Suprapubic skin (tissue), 4 donors: Measurements from ENCODE around the gene MAST4.

Experiments
- CTCF ChIP-seq, 2 donors: fragments of 200-600 bp in 1 of 2; fragments of 450-650 bp in 1 of 2; sonication (generic) in 1 of 2; IDR thresholded peaks; one replicate each; pipeline ENCODE4 v1.5.1; 2016 to 2019; ENCODE audit warnings: antibody characterized with exemption in 2 of 2, mild to moderate bottlenecking in 1 of 2, moderate library complexity in 1 of 2
- EP300 ChIP-seq: sonication (generic); formaldehyde crosslinking; IDR thresholded peaks from one replicate; pipeline ENCODE4 v1.6.1; 2017; ENCODE audit warnings: antibody characterized with exemption
- POLR2A ChIP-seq, 2 donors: fragments of 450-650 bp; IDR thresholded peaks; one replicate each; pipeline ENCODE4 v1.6.1; 2017; ENCODE audit warnings: antibody characterized with exemption in 2 of 2, mild to moderate bottlenecking in 2 of 2, moderate library complexity in 2 of 2
- POLR2AphosphoS5 ChIP-seq, 3 donors: sonication (generic); formaldehyde crosslinking; IDR thresholded peaks; one replicate each; pipeline ENCODE4 v1.6.1; 2017; ENCODE audit warnings: antibody characterized with exemption in 3 of 3

- TF ChIP-seq CTCF (IDR thresholded peaks at IDR 0.05): no peak
- no peak for TF ChIP-seq EP300
- TF ChIP-seq POLR2A (IDR thresholded peaks at IDR 0.05): no peak
- no peak for TF ChIP-seq POLR2AphosphoS5 (IDR thresholded peaks at IDR 0.05)
These were observed 454.4 kb downstream of the MAST4 start for GRCh38 chr5:67050635-67051034.
